Adrenal gland (tissue), 12 donors: ENCODE results near the gene KHSRP. TPM values are rescaled to one million over a fixed set of nuclear protein-coding genes. Genes with fewer than 3 reads are reported as not detected.
A peak's percentile ranks its signal among the peaks of the same experiment; 100 is the strongest.

Source experiments
- DNase-seq, 7 donors: peaks; one replicate each; pipeline ENCODE4 v3.0.0-alpha.2; 2019 to 2020
- H3K27ac ChIP-seq, 5 donors: fragments of 200-600 bp; sonication (generic) in 4 of 5; 1 replicate in 3 of 5; 2 replicates in 2 of 5; pipeline versions ENCODE4 v1.5.1 to v1.8.0; 2016 to 2020; ENCODE audit warnings: mild to moderate bottlenecking in 1 of 5
- H3K27me3 ChIP-seq: fragments of 200-600 bp; 2 replicates; pipeline ENCODE4 v1.8.0; 2021
- H3K36me3 ChIP-seq, 2 donors: fragments of 200-600 bp; replicated peaks in 1 of 2; 1 replicate in 1 of 2; 2 replicates in 1 of 2; pipeline versions ENCODE4 v1.5.1 to v1.8.0; 2018 to 2022
- H3K4me1 ChIP-seq, 2 donors: fragments of 200-600 bp; replicated peaks in 1 of 2; 1 replicate in 1 of 2; 2 replicates in 1 of 2; pipeline versions ENCODE4 v1.5.1 to v1.8.0; 2018 to 2021
- H3K4me3 ChIP-seq, 4 donors: fragments of 200-600 bp; sonication (generic) in 3 of 4; one replicate each; pipeline ENCODE4 v1.5.1; 2016 to 2018
- H3K9me3 ChIP-seq, 3 donors: fragments of 200-600 bp; sonication (generic) in 1 of 3; replicated peaks in 1 of 3; 1 replicate in 2 of 3; 2 replicates in 1 of 3; pipeline versions ENCODE4 v1.5.1 to v1.8.0; 2016 to 2021
- CTCF ChIP-seq, 6 experiments: fragments of 450-650 bp in 4 of 6; fragments of 200-600 bp in 2 of 6; sonication (generic) in 1 of 6; IDR thresholded peaks; 1 replicate in 5 of 6; 2 replicates in 1 of 6; pipeline versions ENCODE4 v1.5.1 to v1.8.0; 2016 to 2021; ENCODE audit warnings: antibody characterized with exemption in 6 of 6, mild to moderate bottlenecking in 2 of 6, moderate library complexity in 1 of 6
- POLR2A ChIP-seq, 2 donors: fragments of 450-650 bp; IDR thresholded peaks; one replicate each; pipeline ENCODE4 v1.6.1; 2017; ENCODE audit warnings: antibody characterized with exemption in 2 of 2, mild to moderate bottlenecking in 2 of 2, moderate library complexity in 1 of 2
- WGBS, 4 donors: extraction: QIAGEN DNeasy Blood & Tissue Kit in 2 of 4; methylation state at CpG; one replicate each; pipeline versions ENCODE4 v1.1.5 to v1.1.7; 2013 to 2017; 5-methylcytosine and 5-hydroxymethylcytosine counted together
- intact Hi-C, 2 donors: fragments of 100-400 bp; cut with DNase I; formaldehyde crosslinking; loops; one replicate each; pipeline versions ENCODE4 v1.14.1 to v1.15.0; 2022 to 2023
- polyA plus RNA-seq, 3 donors: library from polyadenylated mRNA; stranded (reverse); fragments of 200-250 nt in 2 of 3; fragments of 350-450 nt in 1 of 3; fragmentation: Illumina TruSeq in 1 of 3; extraction: RNeasy Lipid Tissue Mini Kit (QIAGEN cat#74804) in 1 of 3; gene quantifications; one replicate each; pipeline ENCODE4 v1.2.3, GENCODE V29; 2013 to 2014
- total RNA-seq, 9 donors: library from RNA; depleted of rRNA in 4 of 9; stranded (reverse); fragments of >200 nt in 4 of 9; fragments of 120-200 nt in 1 of 9; fragmentation: NEBNext Ultra II Directional in 1 of 9; extraction: Animal tissue kit (Norgen Biotek cat#: 25700) in 1 of 9; gene quantifications; one replicate each; pipeline versions ENCODE4 v1.1.0 to v1.2.4, GENCODE V29; 2013 to 2023
- donor health status: healthy with polysubstance abuse.
- donor health status: Bipolar disorder and iron deficiency.
- donor health status: DM: yes; HTN: yes; CAD: no.
- donor health status: DM: no; HTN: no; CAD: no.
- donor health status: DM: no; HTN: no; CAD: no.
- donor health status: DM: yes; HTN: yes; CAD: no.

Gene KHSRP
- total and polyA plus RNA-seq, 12 donors, result 44.6 to 261 (median 134) TPM

GRCh38 chr19:6392221-6393073, 32.2 kb downstream of the KHSRP start:
- H3K27ac ChIP-seq, result peak overlapping the region in 4 of 5 donors; percentile 84 to 94 (median 88)
- H3K4me1 ChIP-seq, result peaks cover 11 to 13% of the 10 kb centered on the region in 2 donors
- intact Hi-C loops, result no loop called here
- 6 to 12% (median 7%) methylated on average over 14 to 30 of the region's 30 CpGs for WGBS, 4 donors
- H3K4me3 ChIP-seq, result peak overlapping the region; percentile 53 to 86 (median 68)
- peaks cover 0 to 34% of the 10 kb centered on the region in 2 donors for H3K36me3 ChIP-seq
- no peaks in the 10 kb centered on the region for H3K9me3 ChIP-seq
- no peak for TF ChIP-seq CTCF (IDR thresholded peaks at IDR 0.05)
- no peaks in the 10 kb centered on the region for H3K27me3 ChIP-seq
- DNase-seq, result no peak

- intact Hi-C loops, result no loop called here
- 92 to 94% (median 94%) methylated on average over 12 to 19 of the region's 19 CpGs for WGBS, 4 donors
- Histone ChIP-seq H3K4me3 (no peak overlapping the region), H3K4me1 (peaks cover 5 to 9% of the 10 kb centered on the region in 2 donors), H3K9me3 (no peaks in the 10 kb centered on the region), H3K27me3 (no peaks in the 10 kb centered on the region), H3K27ac (no peak overlapping the region), H3K36me3 (peaks cover 0 to 84% of the 10 kb centered on the region in 2 donors)
- DNase-seq, result no peak
- TF ChIP-seq POLR2A (IDR thresholded peaks at IDR 0.05) (no peak), CTCF (IDR thresholded peaks at IDR 0.05) (no peak)
Observed at GRCh38 chr19:6387372-6387771, 37.2 kb downstream of the KHSRP start.

- H3K27ac ChIP-seq, result no peak overlapping the region
- 87 to 94% (median 91%) methylated on average over 4 of the region's 4 CpGs for WGBS, 4 donors
- no peak overlapping the region for H3K4me3 ChIP-seq
Observed at GRCh38 chr19:6384381-6384780, 40.2 kb downstream of the KHSRP start.

GRCh38 chr19:6383188-6383587, 41.4 kb downstream of the KHSRP start:
- Histone ChIP-seq H3K4me1 (no peaks in the 10 kb centered on the region), H3K4me3 (no peak overlapping the region), H3K9me3 (no peaks in the 10 kb centered on the region), H3K27me3 (no peaks in the 10 kb centered on the region), H3K36me3 (peaks cover 0 to 95% of the 10 kb centered on the region in 2 donors), H3K27ac (no peak overlapping the region)
- no peak for TF ChIP-seq CTCF (IDR thresholded peaks at IDR 0.05)
- no peak for TF ChIP-seq POLR2A (IDR thresholded peaks at IDR 0.05)
- no peak for DNase-seq
- intact Hi-C loops, result no loop called here
- WGBS, 4 donors, result 93 to 98% (median 95%) methylated on average over 19 of the region's 19 CpGs

More at GRCh38 chr19:6384381-6384780, 40.2 kb downstream of the KHSRP start:
- Histone ChIP-seq H3K4me1 (no peaks in the 10 kb centered on the region), H3K36me3 (peaks cover 0 to 99% of the 10 kb centered on the region in 2 donors), H3K9me3 (no peaks in the 10 kb centered on the region), H3K27me3 (no peaks in the 10 kb centered on the region)
- TF ChIP-seq CTCF (IDR thresholded peaks at IDR 0.05), result no peak
- TF ChIP-seq POLR2A (IDR thresholded peaks at IDR 0.05), result no peak
- no peak for DNase-seq
- intact Hi-C loops, result no loop called here
